ENCODE data around the gene CLCN4.

The CLCN4 gene

GRCh38 chrX:10193587-10193986 is 36.8 kb downstream of the CLCN4 start:
- FAIRE-seq (no peak), DNase-seq (ENCODE audit: low spot score) (no peak)

GRCh38 chrX:10195425-10195824 is 38.6 kb downstream of the CLCN4 start:
- DNase-seq (ENCODE audit: low spot score) (no peak), FAIRE-seq (no peak)

GRCh38 chrX:10195947-10196346 is 39.2 kb downstream of the CLCN4 start:
- no peak for DNase-seq (ENCODE audit: low spot score)
- no peak for FAIRE-seq

GRCh38 chrX:10197279-10198210 is 40.8 kb downstream of the CLCN4 start:
- FAIRE-seq (no peak), DNase-seq (ENCODE audit: low spot score) (no peak)

GRCh38 chrX:10198254-10198653 is 41.5 kb downstream of the CLCN4 start:
- no peak for DNase-seq (ENCODE audit: low spot score)
- FAIRE-seq = no peak

- no peak for FAIRE-seq
- no peak for DNase-seq (ENCODE audit: low spot score)
Measured at GRCh38 chrX:10199212-10199611, 42.4 kb downstream of the CLCN4 start.

GRCh38 chrX:10203617-10204016 is 46.8 kb downstream of the CLCN4 start:
- FAIRE-seq (no peak), DNase-seq (ENCODE audit: low spot score) (no peak)

- FAIRE-seq = no peak
- DNase-seq (ENCODE audit: low spot score) = no peak
Measured at GRCh38 chrX:10206317-10206716, 49.5 kb downstream of the CLCN4 start.

- DNase-seq (ENCODE audit: low spot score) = no peak
- FAIRE-seq = no peak
Measured at GRCh38 chrX:10208281-10208856, 51.6 kb downstream of the CLCN4 start.

GRCh38 chrX:10208953-10209352 is 52.2 kb downstream of the CLCN4 start:
- FAIRE-seq (no peak), DNase-seq (ENCODE audit: low spot score) (no peak)

GRCh38 chrX:10212395-10212794 is 55.6 kb downstream of the CLCN4 start:
- DNase-seq (ENCODE audit: low spot score) = no peak
- no peak for FAIRE-seq

- no peak for DNase-seq (ENCODE audit: low spot score)
- FAIRE-seq = no peak
Measured at GRCh38 chrX:10213716-10214115, 56.9 kb downstream of the CLCN4 start.

GRCh38 chrX:10216208-10216607 is 59.4 kb downstream of the CLCN4 start:
- no peak for DNase-seq (ENCODE audit: low spot score)
- no peak for FAIRE-seq

GRCh38 chrX:10217198-10217597 is 60.4 kb downstream of the CLCN4 start:
- FAIRE-seq (no peak), DNase-seq (ENCODE audit: low spot score) (no peak)

GRCh38 chrX:10221651-10222050 is 64.9 kb downstream of the CLCN4 start:
- DNase-seq (ENCODE audit: low spot score) (no peak), FAIRE-seq (no peak)

- no peak for DNase-seq (ENCODE audit: low spot score)
- FAIRE-seq = no peak
Measured at GRCh38 chrX:10223276-10223675, 66.5 kb downstream of the CLCN4 start.

GRCh38 chrX:10223781-10224180 is 67.0 kb downstream of the CLCN4 start:
- FAIRE-seq = no peak

GRCh38 chrX:10230222-10230621 is 73.4 kb downstream of the CLCN4 start:
- no peak for FAIRE-seq
- DNase-seq (ENCODE audit: low spot score) = no peak

More at GRCh38 chrX:10223781-10224180, 67.0 kb downstream of the CLCN4 start:
- no peak for DNase-seq (ENCODE audit: low spot score)

GRCh38 chrX:10231461-10231860 is 74.7 kb downstream of the CLCN4 start:
- FAIRE-seq = no peak

GRCh38 chrX:10233173-10233572 is 76.4 kb downstream of the CLCN4 start:
- no peak for FAIRE-seq

More at GRCh38 chrX:10231461-10231860, 74.7 kb downstream of the CLCN4 start:
- DNase-seq (ENCODE audit: low spot score) = no peak

GRCh38 chrX:10233696-10234095 is 76.9 kb downstream of the CLCN4 start:
- no peak for FAIRE-seq
- DNase-seq (ENCODE audit: low spot score) = no peak

More at GRCh38 chrX:10233173-10233572, 76.4 kb downstream of the CLCN4 start:
- no peak for DNase-seq (ENCODE audit: low spot score)

GRCh38 chrX:10235851-10236250 is 79.1 kb downstream of the CLCN4 start:
- DNase-seq (ENCODE audit: low spot score) (peak; percentile 22), FAIRE-seq (no peak)

GRCh38 chrX:10237241-10237640 is 80.5 kb downstream of the CLCN4 start:
- DNase-seq (ENCODE audit: low spot score) = no peak
- no peak for FAIRE-seq

Measured in urothelium cell line (cell line).